ENCODE results near the gene PHRF1. TPM values are rescaled to one million over a fixed set of nuclear protein-coding genes. Genes with fewer than 3 reads are reported as not detected.
A peak's percentile ranks its signal among the peaks of the same experiment; 100 is the strongest.

Gene PHRF1
- total and polyA plus RNA-seq, 9 donors = 3.8 to 34.2 (median 28.8) TPM

DNA sequence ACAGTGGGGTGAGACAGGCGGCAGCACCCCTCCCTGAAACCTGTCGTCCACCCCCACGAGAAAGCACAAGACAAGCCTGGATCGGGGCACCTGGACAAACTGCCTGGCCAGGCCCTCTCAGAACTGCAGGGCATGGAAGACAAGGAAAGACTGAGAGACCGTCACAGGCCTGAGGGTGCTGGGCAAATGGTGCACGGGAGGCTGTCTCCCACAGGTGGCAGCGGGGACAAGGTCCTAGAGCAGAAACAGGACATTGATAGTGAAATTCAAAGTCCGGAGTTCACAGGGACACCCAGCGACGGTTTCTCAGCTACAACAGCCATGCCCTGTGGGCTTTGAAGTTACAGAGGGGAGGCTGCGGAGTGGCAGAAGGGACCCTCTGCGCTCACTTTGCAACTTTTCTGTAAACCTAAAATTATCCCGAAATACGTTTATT is 81.4 kb downstream of the PHRF1 start:
- Histone ChIP-seq H3K27me3 (no peaks in the 10 kb centered on the region), H3K27ac (no peak overlapping the region), H3K36me3 (no peaks in the 10 kb centered on the region), H3K4me3 (no peak overlapping the region), H3K4me1 (ENCODE audit: insufficient read depth) (no peaks in the 10 kb centered on the region), H3K9me3 (no peaks in the 10 kb centered on the region)
- 85 to 94% (median 89%) methylated on average over 14 of the region's 14 CpGs for WGBS, 3 donors
- intact Hi-C loops (cut with DNase I) = no loop called here
- TF ChIP-seq, protein P1, sequence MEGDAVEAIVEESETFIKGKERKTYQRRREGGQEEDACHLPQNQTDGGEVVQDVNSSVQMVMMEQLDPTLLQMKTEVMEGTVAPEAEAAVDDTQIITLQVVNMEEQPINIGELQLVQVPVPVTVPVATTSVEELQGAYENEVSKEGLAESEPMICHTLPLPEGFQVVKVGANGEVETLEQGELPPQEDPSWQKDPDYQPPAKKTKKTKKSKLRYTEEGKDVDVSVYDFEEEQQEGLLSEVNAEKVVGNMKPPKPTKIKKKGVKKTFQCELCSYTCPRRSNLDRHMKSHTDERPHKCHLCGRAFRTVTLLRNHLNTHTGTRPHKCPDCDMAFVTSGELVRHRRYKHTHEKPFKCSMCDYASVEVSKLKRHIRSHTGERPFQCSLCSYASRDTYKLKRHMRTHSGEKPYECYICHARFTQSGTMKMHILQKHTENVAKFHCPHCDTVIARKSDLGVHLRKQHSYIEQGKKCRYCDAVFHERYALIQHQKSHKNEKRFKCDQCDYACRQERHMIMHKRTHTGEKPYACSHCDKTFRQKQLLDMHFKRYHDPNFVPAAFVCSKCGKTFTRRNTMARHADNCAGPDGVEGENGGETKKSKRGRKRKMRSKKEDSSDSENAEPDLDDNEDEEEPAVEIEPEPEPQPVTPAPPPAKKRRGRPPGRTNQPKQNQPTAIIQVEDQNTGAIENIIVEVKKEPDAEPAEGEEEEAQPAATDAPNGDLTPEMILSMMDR (IDR thresholded peaks at IDR 0.05) = no peak
- TF ChIP-seq POLR2A (IDR thresholded peaks at IDR 0.05) = no peak
- no peak for TF ChIP-seq EP300 (IDR thresholded peaks at IDR 0.05)
- DNase-seq = no peak

DNA sequence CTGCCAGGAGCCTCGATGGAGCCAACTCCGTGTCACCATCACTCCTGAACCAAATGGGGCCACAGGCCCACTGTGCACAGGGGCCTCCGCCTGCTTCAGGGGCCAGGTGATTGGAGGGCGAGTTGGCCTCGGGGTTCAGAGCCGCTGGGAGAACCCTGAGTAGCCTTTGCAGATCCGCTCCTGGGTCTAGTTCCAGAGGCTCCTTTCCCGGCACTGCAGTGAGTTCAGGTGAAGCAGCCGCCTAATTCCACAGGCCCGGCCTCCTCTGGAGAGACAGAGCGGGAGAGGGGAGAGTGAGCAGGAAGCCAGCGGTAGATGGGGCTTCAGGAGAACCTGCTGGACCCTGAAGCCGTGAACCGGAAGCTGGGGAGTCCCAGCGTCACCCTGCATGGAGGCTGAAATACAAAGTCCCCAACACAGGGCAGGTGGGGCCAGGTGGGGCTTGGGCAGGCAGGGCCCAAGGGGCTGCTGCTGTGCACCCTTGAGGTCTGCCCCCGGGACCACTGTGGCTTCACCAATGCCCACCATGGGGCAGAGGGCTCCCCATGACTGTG is 83.3 kb downstream of the PHRF1 start:
- 84 to 90% (median 90%) methylated on average over 16 of the region's 16 CpGs for WGBS, 3 donors
- no peaks in the 10 kb centered on the region for H3K36me3 ChIP-seq

DNA sequence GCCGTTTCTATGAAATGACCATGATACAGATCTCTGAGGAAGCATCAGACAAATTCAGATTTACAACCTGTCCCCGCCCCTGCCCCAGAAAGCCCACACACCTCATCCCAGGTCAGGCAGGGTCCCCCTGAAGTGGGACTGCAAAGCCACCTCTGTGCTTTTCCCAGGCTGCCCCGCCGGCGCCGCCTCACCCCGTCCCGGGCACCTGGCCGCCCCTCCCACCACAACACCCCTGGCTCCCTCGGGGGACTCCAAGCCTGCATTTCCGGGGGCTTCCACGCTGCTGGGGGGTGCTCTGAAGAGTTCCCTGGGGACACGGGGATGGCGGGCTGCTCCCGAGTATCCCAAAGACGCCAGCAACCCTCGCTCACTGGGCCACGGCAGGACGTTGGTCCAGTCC is 84.0 kb downstream of the PHRF1 start:
- no peaks in the 10 kb centered on the region for H3K36me3 ChIP-seq
- TF ChIP-seq POLR2A (IDR thresholded peaks at IDR 0.05) = no peak
- TF ChIP-seq, protein P1 (IDR thresholded peaks at IDR 0.05) = no peak
- no peak for TF ChIP-seq EP300 (IDR thresholded peaks at IDR 0.05)
- no peak overlapping the region for H3K27ac ChIP-seq
- no peak for DNase-seq
- no peaks in the 10 kb centered on the region for H3K4me1 ChIP-seq (ENCODE audit: insufficient read depth)
- intact Hi-C loops (cut with DNase I) = loop anchor here in 3 of 4 donors (2.0 to 5.0 kb wide), 2 partner anchors 67 to 69 kb away; no protein-coding TSS in a partner anchor
- no peaks in the 10 kb centered on the region for H3K9me3 ChIP-seq
- no peak overlapping the region for H3K4me3 ChIP-seq
- H3K27me3 ChIP-seq = no peaks in the 10 kb centered on the region
- 79 to 88% (median 86%) methylated on average over 18 to 19 of the region's 19 CpGs for WGBS, 3 donors

More for the DNA sequence above, 83.3 kb downstream of the PHRF1 start:
- no peak for TF ChIP-seq EP300 (IDR thresholded peaks at IDR 0.05)
- intact Hi-C loops (cut with DNase I) = loop anchor here in 3 of 4 donors (2.0 to 5.0 kb wide), 2 partner anchors 68 to 69 kb away; no protein-coding TSS in a partner anchor
- no peaks in the 10 kb centered on the region for H3K9me3 ChIP-seq
- no peak overlapping the region for H3K27ac ChIP-seq
- no peaks in the 10 kb centered on the region for H3K4me1 ChIP-seq (ENCODE audit: insufficient read depth)
- no peak for DNase-seq
- H3K4me3 ChIP-seq = no peak overlapping the region
- no peaks in the 10 kb centered on the region for H3K27me3 ChIP-seq

DNA sequence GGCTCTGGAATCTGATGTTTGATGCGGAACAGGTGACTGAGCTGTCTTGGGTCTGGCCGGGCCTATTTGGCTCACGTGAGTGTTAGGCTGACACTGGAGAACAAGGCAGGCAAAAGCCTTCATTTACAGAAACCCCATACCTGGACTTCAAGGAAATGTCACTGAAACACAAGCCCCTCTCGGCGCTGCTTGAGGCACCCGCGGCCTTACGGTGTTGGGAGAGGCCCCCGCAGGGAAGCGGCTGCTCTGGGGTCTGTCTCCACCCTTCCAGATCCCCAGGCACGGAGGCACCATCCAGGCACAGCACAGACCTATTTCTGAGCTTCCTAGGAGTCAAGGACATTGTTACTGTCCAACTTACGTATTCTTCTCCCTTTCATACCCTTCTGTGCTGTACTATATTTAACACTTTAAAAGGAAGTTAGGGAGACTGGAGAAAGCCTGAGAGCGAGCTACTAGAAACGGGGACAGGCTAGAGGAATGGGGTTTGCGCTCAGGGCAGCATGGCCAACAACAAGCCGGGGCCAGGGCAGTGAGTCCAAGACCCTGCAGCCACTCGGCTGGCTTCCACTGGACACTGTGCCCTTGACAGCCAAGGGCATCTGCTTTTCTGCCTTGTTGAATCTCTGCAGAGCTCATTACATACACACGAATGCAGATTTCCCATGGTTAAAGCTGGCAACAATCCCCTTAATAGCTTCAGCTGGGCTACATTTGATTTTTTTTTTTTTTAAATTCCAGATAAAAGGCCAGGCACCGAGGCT is 84.6 kb downstream of the PHRF1 start:
- Histone ChIP-seq H3K4me1 (ENCODE audit: insufficient read depth) (peaks cover 4% of the 10 kb centered on the region), H3K4me3 (no peak overlapping the region), H3K27me3 (no peaks in the 10 kb centered on the region), H3K9me3 (no peaks in the 10 kb centered on the region), H3K36me3 (no peaks in the 10 kb centered on the region), H3K27ac (no peak overlapping the region)
- DNase-seq = no peak
- TF ChIP-seq, protein P1 (IDR thresholded peaks at IDR 0.05) = no peak
- TF ChIP-seq EP300 (IDR thresholded peaks at IDR 0.05) (no peak), POLR2A (IDR thresholded peaks at IDR 0.05) (no peak)
- WGBS, 3 donors = 78 to 83% (median 80%) methylated on average over 19 of the region's 19 CpGs
- intact Hi-C loops (cut with DNase I) = loop anchor here in 3 of 4 donors (2.0 to 5.0 kb wide), 2 partner anchors 66 to 68 kb away; no protein-coding TSS in a partner anchor

MicroRNAs within 50 kb of the gene (microRNA counts, 767-probe panel; counts per million panel counts)
- microRNA hsa-miR-210 = 530 counts per million, percentile 78 among the panel's probes with 10 or more counts

Small RNA genes within 50 kb of the gene (microRNA-seq; reads per million reads assigned to microRNA genes)
- gene MIR210 = 91.1 to 191 (median 105) reads per million in 3 donors

Small RNA genes within 50 kb of the gene (small RNA-seq; reads per million reads assigned to genes)
- gene MIR210 = 4.3 reads per million, percentile 79 among the genes with 10 or more reads in this experiment

Other genes with a start within 250 kb of the PHRF1 start
- gene B4GALNT4, start 207.0 kb upstream of the PHRF1 start, total RNA-seq = 10 to 100 TPM; 14.7 to 90.3 (median 52.5) TPM
- gene B4GALNT4, start 207.0 kb upstream of the PHRF1 start, polyA plus RNA-seq = 10 to 100 TPM in 1 of 2 donors, 1 to 10 TPM in 1; 1.3 to 58.1 TPM
- gene PKP3, start 182.3 kb upstream of the PHRF1 start, total RNA-seq = 10 to 100 TPM in 1 of 7 donors, 1 to 10 TPM in 4, under 1 TPM in 2; 0.30 to 56.8 (median 3.4) TPM
- under 1 TPM in 1 of 2 donors, not detected in 1; 0.21 TPM for gene PKP3, start 182.3 kb upstream of the PHRF1 start, polyA plus RNA-seq
- 10 to 100 TPM; 15.0 to 52.6 (median 27.5) TPM for gene SIGIRR, start 161.5 kb upstream of the PHRF1 start, total RNA-seq
- gene SIGIRR, start 161.5 kb upstream of the PHRF1 start, polyA plus RNA-seq = 10 to 100 TPM in 1 of 2 donors, 1 to 10 TPM in 1; 1.5 to 39.5 TPM
- gene ANO9, start 134.5 kb upstream of the PHRF1 start, total RNA-seq = 10 to 100 TPM in 1 of 7 donors, 1 to 10 TPM in 2, under 1 TPM in 4; 0.15 to 11.4 (median 0.82) TPM
- under 1 TPM; 0.12 to 0.31 TPM for gene ANO9, start 134.5 kb upstream of the PHRF1 start, polyA plus RNA-seq
- 10 to 100 TPM; 34.4 to 56.5 (median 42.7) TPM for gene PTDSS2, start 126.2 kb upstream of the PHRF1 start, total RNA-seq
- gene PTDSS2, start 126.2 kb upstream of the PHRF1 start, polyA plus RNA-seq = 10 to 100 TPM; 17.1 to 38.6 TPM
- 100 to 1,000 TPM; 105 to 233 (median 169) TPM for gene RNH1, start 69.2 kb upstream of the PHRF1 start, total RNA-seq
- 100 to 1,000 TPM in 1 of 2 donors, 10 to 100 TPM in 1; 17.4 to 147 TPM for gene RNH1, start 69.2 kb upstream of the PHRF1 start, polyA plus RNA-seq
- 10 to 100 TPM; 21.3 to 49.6 (median 36.3) TPM for gene HRAS, start 40.9 kb upstream of the PHRF1 start, total RNA-seq
- 10 to 100 TPM in 1 of 2 donors, 1 to 10 TPM in 1; 4.3 to 38.0 TPM for gene HRAS, start 40.9 kb upstream of the PHRF1 start, polyA plus RNA-seq
- gene LRRC56, start 38.9 kb upstream of the PHRF1 start, total RNA-seq = 1 to 10 TPM in 6 of 7 donors, under 1 TPM in 1; 0.60 to 6.2 (median 2.0) TPM
- gene LRRC56, start 38.9 kb upstream of the PHRF1 start, polyA plus RNA-seq = 1 to 10 TPM in 1 of 2 donors, not detected in 1; 2.1 TPM
- gene LMNTD2, start 15.7 kb upstream of the PHRF1 start, total RNA-seq = 1 to 10 TPM in 5 of 7 donors, under 1 TPM in 2; 0.70 to 7.6 (median 1.2) TPM
- gene LMNTD2, start 15.7 kb upstream of the PHRF1 start, polyA plus RNA-seq = 1 to 10 TPM in 1 of 2 donors, not detected in 1; 1.1 TPM
- gene RASSF7, start 15.5 kb upstream of the PHRF1 start, total RNA-seq = 100 to 1,000 TPM in 1 of 7 donors, 10 to 100 TPM in 2, 1 to 10 TPM in 4; 4.7 to 163 (median 9.5) TPM
- gene RASSF7, start 15.5 kb upstream of the PHRF1 start, polyA plus RNA-seq = 1 to 10 TPM in 1 of 2 donors, not detected in 1; 7.4 TPM
- 10 to 100 TPM in 6 of 7 donors, 1 to 10 TPM in 1; 8.2 to 59.1 (median 17.1) TPM for gene IRF7, start 39.5 kb downstream of the PHRF1 start, total RNA-seq
- gene IRF7, start 39.5 kb downstream of the PHRF1 start, polyA plus RNA-seq = 10 to 100 TPM in 1 of 2 donors, under 1 TPM in 1; 0.28 to 22.8 TPM
- gene CDHR5, start 48.5 kb downstream of the PHRF1 start, total RNA-seq = 1 to 10 TPM in 1 of 7 donors, under 1 TPM in 2, not detected in 4; 0.20 to 2.3 (median 0.22) TPM
- gene CDHR5, start 48.5 kb downstream of the PHRF1 start, polyA plus RNA-seq = under 1 TPM in 1 of 2 donors, not detected in 1; 0.07 TPM
- not detected for gene SCT, start 50.7 kb downstream of the PHRF1 start, total RNA-seq
- gene SCT, start 50.7 kb downstream of the PHRF1 start, polyA plus RNA-seq = under 1 TPM in 1 of 2 donors, not detected in 1; 0.68 TPM
- gene DRD4, start 60.8 kb downstream of the PHRF1 start, total RNA-seq = 1 to 10 TPM in 5 of 7 donors, under 1 TPM in 2; 0.57 to 3.3 (median 1.7) TPM
- under 1 TPM in 1 of 2 donors, not detected in 1; 0.63 TPM for gene DRD4, start 60.8 kb downstream of the PHRF1 start, polyA plus RNA-seq
- 10 to 100 TPM; 15.5 to 43.4 (median 34.1) TPM for gene DEAF1, start 118.8 kb downstream of the PHRF1 start, total RNA-seq
- gene DEAF1, start 118.8 kb downstream of the PHRF1 start, polyA plus RNA-seq = 10 to 100 TPM; 10.2 to 23.9 TPM
- 10 to 100 TPM; 15.4 to 38.0 (median 30.5) TPM for gene TMEM80, start 119.3 kb downstream of the PHRF1 start, total RNA-seq
- 10 to 100 TPM; 28.9 to 37.6 TPM for gene TMEM80, start 119.3 kb downstream of the PHRF1 start, polyA plus RNA-seq
- gene EPS8L2, start 129.8 kb downstream of the PHRF1 start, total RNA-seq = 10 to 100 TPM; 20.6 to 57.9 (median 34.2) TPM
- 10 to 100 TPM in 1 of 2 donors, 1 to 10 TPM in 1; 5.9 to 17.4 TPM for gene EPS8L2, start 129.8 kb downstream of the PHRF1 start, polyA plus RNA-seq
- gene TALDO1, start 171.0 kb downstream of the PHRF1 start, total RNA-seq = 100 to 1,000 TPM in 6 of 7 donors, 10 to 100 TPM in 1; 75.0 to 134 (median 117) TPM
- 100 to 1,000 TPM in 1 of 2 donors, 10 to 100 TPM in 1; 76.8 to 103 TPM for gene TALDO1, start 171.0 kb downstream of the PHRF1 start, polyA plus RNA-seq
- 10 to 100 TPM; 14.7 to 79.8 (median 59.9) TPM for gene GATD1, start 201.0 kb downstream of the PHRF1 start, total RNA-seq
- 10 to 100 TPM in 1 of 2 donors, 1 to 10 TPM in 1; 9.4 to 52.1 TPM for gene GATD1, start 201.0 kb downstream of the PHRF1 start, polyA plus RNA-seq
- gene CEND1, start 213.6 kb downstream of the PHRF1 start, total RNA-seq = under 1 TPM in 1 of 7 donors, not detected in 6; 0.15 TPM
- gene CEND1, start 213.6 kb downstream of the PHRF1 start, polyA plus RNA-seq = under 1 TPM in 1 of 2 donors, not detected in 1; 0.07 TPM
- 10 to 100 TPM in 6 of 7 donors, 1 to 10 TPM in 1; 6.6 to 23.3 (median 16.7) TPM for gene SLC25A22, start 221.8 kb downstream of the PHRF1 start, total RNA-seq
- gene SLC25A22, start 221.8 kb downstream of the PHRF1 start, polyA plus RNA-seq = 10 to 100 TPM in 1 of 2 donors, under 1 TPM in 1; 0.42 to 11.3 TPM
- 10 to 100 TPM; 10.1 to 18.1 (median 14.1) TPM for gene PIDD1, start 228.8 kb downstream of the PHRF1 start, total RNA-seq
- 10 to 100 TPM in 1 of 2 donors, under 1 TPM in 1; 0.23 to 14.0 TPM for gene PIDD1, start 228.8 kb downstream of the PHRF1 start, polyA plus RNA-seq
- gene RPLP2, start 233.5 kb downstream of the PHRF1 start, total RNA-seq = 1,000 to 10,000 TPM in 5 of 7 donors, 100 to 1,000 TPM in 2; 901 to 4,238 (median 3,176) TPM
- 1,000 to 10,000 TPM in 1 of 2 donors, 100 to 1,000 TPM in 1; 237 to 2,243 TPM for gene RPLP2, start 233.5 kb downstream of the PHRF1 start, polyA plus RNA-seq
- gene PNPLA2, start 242.4 kb downstream of the PHRF1 start, total RNA-seq = 10 to 100 TPM; 33.0 to 98.2 (median 83.0) TPM
- gene PNPLA2, start 242.4 kb downstream of the PHRF1 start, polyA plus RNA-seq = 10 to 100 TPM; 12.9 to 91.5 TPM

All from ovary (tissue), 9 donors.